PC-9 (cell line): Measurements from ENCODE around the gene GPS2. TPM values are rescaled to one million over a fixed set of nuclear protein-coding genes. Genes with fewer than 3 reads are reported as not detected.

Experiments
- Bru-seq: library from RNA; stranded (reverse); fragments of 400-500 nt; gene quantifications from one replicate; lab custom pipeline; 2021; lab: Mats Ljungman, UMichigan
- BruChase-seq, 2 experiments: library from RNA; stranded (reverse); fragments of 400-500 nt; gene quantifications; one replicate each; lab custom pipeline; 2021; lab: Mats Ljungman, UMichigan
- BruUV-seq: library from RNA; stranded (reverse); fragments of 400-500 nt; replicated peaks from 2 replicates; lab custom pipeline; 2021; lab: Mats Ljungman, UMichigan
- CTCF ChIA-PET: fragments of 300-600 bp; sonication (Branson Sonifier 250); formaldehyde crosslinking; loops from one replicate; lab custom pipeline; 2022; ENCODE audit warnings: antibody characterized with exemption; lab: Charles Lee
- POLR2A ChIA-PET: fragments of 300-600 bp; sonication (Branson Sonifier 250); formaldehyde crosslinking; loops from one replicate; lab custom pipeline; 2022; ENCODE audit warnings: antibody characterized with exemption; ENCODE audit not compliant: unreplicated experiment; lab: Charles Lee
- DNase-seq, 2 experiments: peaks; one replicate each; pipeline versions ENCODE4 v3.0.0 to v3.0.0-alpha.2; 2015 to 2022; ENCODE audit warnings: mixed read lengths in 1 of 2
- H2AFZ ChIP-seq: fragments of 200-600 bp; sonication (generic); 2 replicates; pipeline ENCODE4 v1.8.1; 2017; ENCODE audit warnings: antibody characterized with exemption
- H3F3A ChIP-seq: fragments of 200-600 bp; sonication (generic); 2 replicates; pipeline ENCODE4 v1.8.1; 2017; ENCODE audit warnings: antibody characterized with exemption, mild to moderate bottlenecking, low read depth; ENCODE audit not compliant: insufficient read depth
- H3K27ac ChIP-seq: fragments of 200-600 bp; sonication (generic); 2 replicates; pipeline ENCODE4 v1.6.1; 2016; ENCODE audit warnings: mixed run types
- H3K27me3 ChIP-seq: fragments of 200-600 bp; sonication (generic); 2 replicates; pipeline ENCODE4 v1.6.1; 2016; ENCODE audit warnings: low read depth, mixed run types; ENCODE audit not compliant: insufficient read depth
- H3K36me3 ChIP-seq: fragments of 200-600 bp; sonication (generic); 2 replicates; pipeline ENCODE4 v1.6.1; 2016; ENCODE audit warnings: low read depth, mixed run types
- H3K4me1 ChIP-seq: fragments of 200-600 bp; sonication (generic); replicated peaks from 2 replicates; pipeline ENCODE4 v1.6.1; 2016; ENCODE audit warnings: mixed run types; ENCODE audit not compliant: insufficient read depth
- H3K4me2 ChIP-seq: fragments of 200-600 bp; sonication (generic); 2 replicates; pipeline ENCODE4 v1.6.1; 2017; ENCODE audit warnings: mixed run types
- H3K4me3 ChIP-seq: fragments of 200-600 bp; sonication (generic); 2 replicates; pipeline ENCODE4 v1.6.1; 2016; ENCODE audit warnings: mixed run types
- H3K79me2 ChIP-seq: fragments of 200-600 bp; sonication (generic); 2 replicates; pipeline ENCODE4 v1.6.1; 2017; ENCODE audit warnings: low read depth, mixed run types
- H3K9me2 ChIP-seq: fragments of 200-600 bp; sonication (generic); 2 replicates; pipeline ENCODE4 v1.8.1; 2017; ENCODE audit warnings: mild to moderate bottlenecking; ENCODE audit not compliant: insufficient read depth
- H3K9me3 ChIP-seq: fragments of 200-600 bp; sonication (generic); 2 replicates; pipeline ENCODE4 v1.8.1; 2016; ENCODE audit warnings: low read depth; ENCODE audit not compliant: insufficient read depth
- H4K20me1 ChIP-seq: fragments of 200-600 bp; sonication (generic); 2 replicates; pipeline ENCODE4 v1.8.1; 2017; ENCODE audit not compliant: insufficient read depth
- CTCF ChIP-seq: fragments of 200-600 bp; sonication (generic); conservative IDR thresholded peaks from 2 replicates; pipeline ENCODE4 v1.6.1; 2017; ENCODE audit warnings: mixed run types, antibody characterized with exemption, mild to moderate bottlenecking, moderate library complexity
- EZH2 ChIP-seq: fragments of 200-600 bp; sonication (generic); IDR thresholded peaks from 2 replicates; pipeline ENCODE4 v1.8.0; 2017; ENCODE audit warnings: antibody characterized with exemption, low read depth
- intact Hi-C: fragments of 100-400 bp; cut with micrococcal nuclease; formaldehyde crosslinking; loops from one replicate; pipeline ENCODE4 v1.10.0; 2022; ENCODE audit not compliant: unreplicated experiment
- long read RNA-seq: library from polyadenylated mRNA; stranded (forward); transcript quantifications from one replicate; pipeline ENCODE4 v2.0.0, GENCODE V29; 2022
- total RNA-seq: library from RNA; stranded (reverse); gene quantifications from 2 replicates; pipeline ENCODE4 v1.2.3, GENCODE V29; 2021

Gene GPS2
- 43.5 and 61.3 TPM in 2 replicates for total RNA-seq
- Bru-seq, nascent RNA, result percentile 63 among the genes with signal in this experiment
- percentile 69 among the genes with signal in this experiment for BruChase-seq, experiment 1, labeled RNA remaining after a 2-hour chase
- percentile 85 among the genes with signal in this experiment for BruChase-seq, experiment 2, labeled RNA remaining after a 6-hour chase
- long read RNA-seq, transcript GPS2-201 (11 exons, 1,379 nt), result major isoform, 79 of 806 reads
- long read RNA-seq, transcript GPS2-202 (10 exons, 1,371 nt), result minor isoform, 39 of 806 reads
- long read RNA-seq, partial matches to known transcripts, result 9 of 806 reads
- long read RNA-seq, other reads (novel, unspliced or antisense), result 676 of 806 reads

- POLR2A ChIA-PET, result interaction anchor here (0.6 to 1.0 kb wide), 3 partner anchors 10 to 15 kb away, joined by 5 to 13 read pairs (median 5); no protein-coding TSS in a partner anchor
- Histone ChIP-seq H3F3A (peaks cover 67% of the 10 kb centered on the region), H3K4me2 (peak within 1 kb of the TSS; percentile 94), H3K36me3 (peaks cover 30% of the 10 kb centered on the region), H3K4me3 (peak within 1 kb of the TSS; percentile 97), H3K79me2 (peaks cover 43% of the 10 kb centered on the region), H4K20me1 (peaks cover 44% of the 10 kb centered on the region), H3K9me2 (no peaks in the 10 kb centered on the region), H3K4me1 (peaks cover 40% of the 10 kb centered on the region), H3K27me3 (no peaks in the 10 kb centered on the region), H3K9me3 (no peaks in the 10 kb centered on the region), H3K27ac (peak within 1 kb of the TSS; percentile 64), H2AFZ (peak within 1 kb of the TSS; percentile 72)
- intact Hi-C loops, result no loop called here
- TF ChIP-seq CTCF (no peak), EZH2 (no peak)
- DNase-seq, result peak; percentile 80 to 94
- CTCF ChIA-PET, result no interaction called here
- BruUV-seq, result no TSS peak
Measured at GRCh38 chr17:7314719-7315569, at the start of gene GPS2. Gene GPS2, minus strand, starts transcription at chr17:7315360. Its CDS starts 308 bp downstream, at chr17:7315052.

GRCh38 chr17:7363311-7363710 lies 48.2 kb upstream of the GPS2 start:
- Histone ChIP-seq H3F3A (no peaks in the 10 kb centered on the region), H3K4me3 (no peak overlapping the region), H3K27ac (no peak overlapping the region), H3K4me1 (no peaks in the 10 kb centered on the region), H3K79me2 (no peaks in the 10 kb centered on the region), H3K9me2 (no peaks in the 10 kb centered on the region), H4K20me1 (no peaks in the 10 kb centered on the region), H2AFZ (no peak overlapping the region), H3K4me2 (no peak overlapping the region), H3K36me3 (no peaks in the 10 kb centered on the region), H3K9me3 (no peaks in the 10 kb centered on the region), H3K27me3 (no peaks in the 10 kb centered on the region)
- CTCF ChIA-PET, result no interaction called here
- intact Hi-C loops, result no loop called here
- POLR2A ChIA-PET, result interaction anchor here (0.6 to 0.7 kb wide), 2 partner anchors 172 to 252 kb away, joined by 3 to 6 read pairs; partner anchors contain the start of gene FXR2
- DNase-seq, result no peak
- BruUV-seq, result no TSS peak
- TF ChIP-seq CTCF, result no peak
- TF ChIP-seq EZH2, result no peak

GRCh38 chr17:7361906-7362305 lies 46.7 kb upstream of the GPS2 start:
- CTCF ChIA-PET, result interaction anchor here (0.6 kb wide), 1 partner anchor 80 kb away, joined by 3 read pairs; no protein-coding TSS in a partner anchor
- BruUV-seq, result no TSS peak
- no peaks in the 10 kb centered on the region for H4K20me1 ChIP-seq
- no peaks in the 10 kb centered on the region for H3F3A ChIP-seq
- no peak overlapping the region for H2AFZ ChIP-seq
- H3K4me2 ChIP-seq, result no peak overlapping the region
- H3K27me3 ChIP-seq, result no peaks in the 10 kb centered on the region
- no peaks in the 10 kb centered on the region for H3K9me2 ChIP-seq
- no peak for DNase-seq
- H3K4me1 ChIP-seq, result no peaks in the 10 kb centered on the region
- no peak overlapping the region for H3K4me3 ChIP-seq
- H3K27ac ChIP-seq, result no peak overlapping the region
- intact Hi-C loops, result no loop called here
- H3K79me2 ChIP-seq, result no peaks in the 10 kb centered on the region
- no peaks in the 10 kb centered on the region for H3K9me3 ChIP-seq
- TF ChIP-seq EZH2 (no peak), CTCF (no peak)
- H3K36me3 ChIP-seq, result no peaks in the 10 kb centered on the region
- POLR2A ChIA-PET, result interaction anchor here (0.6 kb wide), 1 partner anchor 116 kb away, joined by 11 read pairs; no protein-coding TSS in a partner anchor
